NB4 (cell line): ENCODE data around the gene THSD4.

ENCODE experiments used
- MYC ChIP-seq: IDR thresholded peaks from 2 replicates; pipeline ENCODE4 v1.6.1; 2011; ENCODE audit warnings: low read depth, low read length
- POLR2A ChIP-seq: IDR thresholded peaks from 2 replicates; pipeline ENCODE4 v1.6.1; 2011; ENCODE audit warnings: mild to moderate bottlenecking; ENCODE audit not compliant: insufficient read length; ENCODE audit errors: extremely low read depth
- TF ChIP-seq, protein P1 (sequence below): IDR thresholded peaks from one replicate; pipeline ENCODE4 v1.5.1; 2012; ENCODE audit warnings: low read depth, low read length

DNA sequence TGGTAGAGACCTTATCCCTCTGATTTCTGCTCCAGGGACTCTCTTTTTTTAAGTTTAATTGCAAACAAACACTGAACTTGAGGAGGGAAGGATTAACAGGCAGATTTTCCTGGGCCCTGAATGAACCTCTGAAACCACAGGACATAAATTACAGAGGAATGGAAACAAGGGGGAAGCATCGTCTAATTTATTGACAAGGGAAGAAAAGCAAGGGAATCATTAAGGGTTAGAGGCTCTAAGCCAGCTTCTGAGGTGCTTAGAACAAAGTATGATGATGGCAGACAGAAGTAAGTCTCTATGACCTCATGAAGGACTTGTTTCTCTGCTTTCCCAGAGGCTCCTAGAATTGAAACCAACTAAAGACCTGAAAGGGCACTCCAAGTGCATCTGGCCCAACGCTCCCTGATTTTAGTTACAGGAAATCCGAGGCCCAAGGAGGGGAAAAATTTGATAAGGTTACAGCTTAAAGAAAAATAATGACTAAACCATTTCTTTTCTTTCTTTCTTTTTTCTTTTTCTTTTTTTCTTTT, 450.4 kb downstream of the THSD4 start:
- TF ChIP-seq, protein P1, sequence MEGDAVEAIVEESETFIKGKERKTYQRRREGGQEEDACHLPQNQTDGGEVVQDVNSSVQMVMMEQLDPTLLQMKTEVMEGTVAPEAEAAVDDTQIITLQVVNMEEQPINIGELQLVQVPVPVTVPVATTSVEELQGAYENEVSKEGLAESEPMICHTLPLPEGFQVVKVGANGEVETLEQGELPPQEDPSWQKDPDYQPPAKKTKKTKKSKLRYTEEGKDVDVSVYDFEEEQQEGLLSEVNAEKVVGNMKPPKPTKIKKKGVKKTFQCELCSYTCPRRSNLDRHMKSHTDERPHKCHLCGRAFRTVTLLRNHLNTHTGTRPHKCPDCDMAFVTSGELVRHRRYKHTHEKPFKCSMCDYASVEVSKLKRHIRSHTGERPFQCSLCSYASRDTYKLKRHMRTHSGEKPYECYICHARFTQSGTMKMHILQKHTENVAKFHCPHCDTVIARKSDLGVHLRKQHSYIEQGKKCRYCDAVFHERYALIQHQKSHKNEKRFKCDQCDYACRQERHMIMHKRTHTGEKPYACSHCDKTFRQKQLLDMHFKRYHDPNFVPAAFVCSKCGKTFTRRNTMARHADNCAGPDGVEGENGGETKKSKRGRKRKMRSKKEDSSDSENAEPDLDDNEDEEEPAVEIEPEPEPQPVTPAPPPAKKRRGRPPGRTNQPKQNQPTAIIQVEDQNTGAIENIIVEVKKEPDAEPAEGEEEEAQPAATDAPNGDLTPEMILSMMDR, result no peak
- TF ChIP-seq POLR2A, result no peak
- no peak for TF ChIP-seq MYC
